Measurements from ENCODE around the gene TMEM156.

DNA sequence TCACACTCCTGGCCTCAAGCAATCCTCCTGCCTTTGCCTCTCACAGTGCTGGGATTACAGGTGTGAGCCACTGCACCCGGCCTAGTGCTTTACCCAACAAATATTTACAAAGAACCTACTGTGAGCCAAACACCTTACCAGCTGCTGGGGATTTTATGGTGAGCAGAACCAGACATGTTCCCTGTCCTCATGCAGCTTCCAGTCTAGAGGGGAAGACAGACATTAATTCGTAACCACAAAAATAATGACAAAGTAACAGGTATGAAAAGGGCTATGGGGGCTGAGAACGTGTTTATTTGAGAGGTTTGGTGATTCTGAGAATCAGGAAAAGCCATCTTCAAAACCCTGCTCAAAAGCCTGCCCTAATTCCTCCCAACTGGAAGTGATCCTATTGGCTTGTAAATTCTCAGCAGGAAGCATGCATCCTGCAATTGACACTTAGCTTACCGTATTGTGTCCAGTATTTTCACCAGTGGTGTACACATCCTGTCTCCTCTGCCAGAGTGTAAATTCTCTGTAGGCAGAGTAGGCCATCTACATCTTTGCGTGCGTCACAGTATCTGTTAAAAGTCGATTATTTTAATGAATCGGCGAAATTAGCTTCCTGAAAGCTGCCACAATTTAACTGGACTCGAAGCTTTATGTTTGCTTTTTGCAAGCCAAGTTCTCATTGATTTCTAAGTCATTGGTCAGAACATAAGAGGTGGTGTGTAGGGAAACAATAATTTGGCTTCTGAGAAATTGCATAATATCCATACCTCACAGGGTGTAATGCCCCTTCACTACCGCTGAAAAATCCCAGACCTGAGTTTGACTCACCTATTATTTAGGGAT, 67.0 kb downstream of the TMEM156 start:
- TF ChIP-seq, protein P1, sequence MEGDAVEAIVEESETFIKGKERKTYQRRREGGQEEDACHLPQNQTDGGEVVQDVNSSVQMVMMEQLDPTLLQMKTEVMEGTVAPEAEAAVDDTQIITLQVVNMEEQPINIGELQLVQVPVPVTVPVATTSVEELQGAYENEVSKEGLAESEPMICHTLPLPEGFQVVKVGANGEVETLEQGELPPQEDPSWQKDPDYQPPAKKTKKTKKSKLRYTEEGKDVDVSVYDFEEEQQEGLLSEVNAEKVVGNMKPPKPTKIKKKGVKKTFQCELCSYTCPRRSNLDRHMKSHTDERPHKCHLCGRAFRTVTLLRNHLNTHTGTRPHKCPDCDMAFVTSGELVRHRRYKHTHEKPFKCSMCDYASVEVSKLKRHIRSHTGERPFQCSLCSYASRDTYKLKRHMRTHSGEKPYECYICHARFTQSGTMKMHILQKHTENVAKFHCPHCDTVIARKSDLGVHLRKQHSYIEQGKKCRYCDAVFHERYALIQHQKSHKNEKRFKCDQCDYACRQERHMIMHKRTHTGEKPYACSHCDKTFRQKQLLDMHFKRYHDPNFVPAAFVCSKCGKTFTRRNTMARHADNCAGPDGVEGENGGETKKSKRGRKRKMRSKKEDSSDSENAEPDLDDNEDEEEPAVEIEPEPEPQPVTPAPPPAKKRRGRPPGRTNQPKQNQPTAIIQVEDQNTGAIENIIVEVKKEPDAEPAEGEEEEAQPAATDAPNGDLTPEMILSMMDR (IDR thresholded peaks at IDR 0.05), result no peak
- no peak for TF ChIP-seq ZFX (IDR thresholded peaks at IDR 0.05; ENCODE audit: borderline replicate concordance)
